Ureter (tissue), 1 donor: Measurements from ENCODE around the gene MBD3. TPM values are rescaled to one million over a fixed set of nuclear protein-coding genes. Genes with fewer than 3 reads are reported as not detected.
"Not testable (repeated sequence)": the region's sequence is repeated elsewhere in the genome, so short reads cannot be mapped to it uniquely, and the experiment has no call there.

Experiments
- DNase-seq: peaks from one replicate; pipeline ENCODE4 v3.0.0-alpha.2; 2020; ENCODE audit warnings: low spot score
- total RNA-seq: library from RNA; stranded (reverse); gene quantifications from one replicate; pipeline ENCODE4 v1.2.4, GENCODE V29; 2023
- donor health status: DM: yes; HTN: yes; CAD: no.

The MBD3 gene
- total RNA-seq, 1 donor from 2014 or later, result 60.7 TPM

DNA sequence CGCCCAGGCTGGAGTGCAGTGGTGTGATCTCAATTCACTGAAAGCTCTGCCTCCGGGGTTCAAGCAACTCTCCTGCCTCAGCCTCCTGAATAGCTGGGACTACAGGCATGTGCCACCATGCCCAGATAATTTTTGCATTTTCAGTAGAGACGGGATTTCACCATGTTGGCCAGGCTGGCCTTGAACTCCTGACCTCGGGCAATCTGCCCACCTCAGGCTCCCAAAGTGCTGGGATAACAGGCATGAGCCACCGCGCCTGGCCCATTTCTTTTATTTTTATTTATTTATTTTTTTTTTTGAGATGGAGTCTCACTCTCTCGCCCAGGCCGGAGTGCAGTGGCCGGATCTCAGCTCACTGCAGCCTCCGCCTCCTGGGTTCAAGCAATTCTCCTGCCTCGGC, 52.9 kb downstream of the MBD3 start:
- not testable (repeated sequence) for DNase-seq

DNA sequence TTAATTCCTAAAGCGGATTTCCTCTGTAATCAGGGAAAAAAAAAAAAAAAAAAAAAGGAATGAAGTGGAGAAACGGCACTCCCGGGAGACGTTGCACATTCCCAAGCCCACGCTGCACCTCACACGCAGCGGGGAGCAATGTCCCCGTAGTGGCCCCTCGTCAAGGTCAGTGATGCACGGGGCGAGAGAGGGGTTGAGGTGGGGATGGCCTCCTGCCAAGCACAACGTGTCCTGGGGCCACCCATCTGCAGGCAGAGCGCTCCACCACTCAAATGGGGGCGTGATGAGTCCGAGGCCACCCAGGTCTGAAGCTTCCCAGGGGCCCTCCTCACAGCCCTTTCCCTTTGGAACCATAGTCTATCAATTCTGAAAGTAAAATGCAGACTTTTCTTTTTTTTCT, 53.7 kb downstream of the MBD3 start:
- DNase-seq, result no peak

DNA sequence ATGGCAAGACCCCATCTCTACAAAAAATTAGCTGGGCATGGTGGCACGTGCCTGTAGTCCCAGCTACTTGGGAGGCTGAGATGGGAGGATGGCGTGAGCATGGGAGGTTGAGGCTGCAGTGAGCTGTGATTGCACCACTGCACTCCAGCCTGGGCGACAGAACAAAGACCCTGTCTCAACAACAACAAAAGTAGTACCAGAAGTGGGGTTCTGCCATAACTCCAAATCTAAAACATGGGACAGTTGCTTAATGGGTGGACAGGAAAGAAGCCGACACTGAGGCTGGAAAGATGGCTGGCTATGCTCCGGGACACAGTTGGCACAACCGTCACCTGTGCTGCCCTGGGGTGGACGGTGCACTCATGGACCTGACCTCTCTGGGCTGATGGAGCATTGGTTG, 57.0 kb downstream of the MBD3 start:
- not testable (repeated sequence) for DNase-seq

DNA sequence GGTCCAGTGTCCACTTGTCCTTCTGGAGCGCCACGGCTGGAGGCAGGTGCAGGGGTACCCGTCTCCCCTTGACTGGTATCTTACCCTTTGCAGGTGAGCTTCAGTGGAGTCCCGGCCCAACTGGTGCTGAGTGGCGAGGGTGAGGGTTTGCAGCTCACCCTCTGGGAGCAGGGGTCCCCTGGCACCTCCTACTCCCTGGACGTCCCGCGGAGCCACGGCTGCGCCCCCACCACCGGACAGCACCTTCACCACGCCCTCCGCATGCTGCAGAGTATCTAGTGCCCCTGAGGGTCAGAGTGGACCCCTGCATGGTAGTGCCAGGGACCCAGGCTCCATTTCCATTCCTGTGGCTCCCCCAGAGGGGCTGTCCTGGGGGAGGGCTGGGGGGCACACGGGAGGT, 57.7 kb downstream of the MBD3 start:
- no peak for DNase-seq

DNA sequence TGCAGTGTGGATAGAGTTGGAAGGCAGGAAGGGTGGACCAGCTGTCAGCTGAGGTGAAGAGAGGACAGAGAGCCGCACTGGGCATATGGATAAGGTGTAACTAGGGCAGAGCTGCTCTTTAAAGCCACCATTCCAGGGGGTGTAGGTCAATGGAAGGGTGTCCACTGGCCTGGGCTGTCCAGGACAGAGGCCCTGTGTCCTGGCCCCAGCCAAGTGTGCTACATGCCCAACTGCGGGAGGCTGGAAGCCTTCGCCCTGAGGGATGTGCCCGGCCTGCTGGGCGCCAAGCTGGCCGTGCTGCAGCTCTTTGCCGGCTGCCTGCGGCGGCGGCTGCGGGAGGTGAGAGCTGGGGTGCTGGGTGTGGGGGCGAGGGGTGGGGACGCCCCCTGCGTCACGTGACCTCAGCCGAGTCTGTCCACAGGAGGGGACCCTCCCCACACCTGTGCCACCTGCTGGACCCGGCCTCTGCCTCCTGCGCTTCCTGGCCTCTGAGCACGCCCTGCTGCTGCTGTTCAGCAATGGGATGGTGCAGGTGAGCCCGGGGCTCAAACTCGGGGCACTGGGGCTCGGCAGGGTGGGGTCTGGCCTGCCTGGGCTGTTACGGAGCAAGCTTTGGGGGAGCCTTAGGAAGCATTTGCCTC, 59.0 kb downstream of the MBD3 start:
- no peak for DNase-seq

DNA sequence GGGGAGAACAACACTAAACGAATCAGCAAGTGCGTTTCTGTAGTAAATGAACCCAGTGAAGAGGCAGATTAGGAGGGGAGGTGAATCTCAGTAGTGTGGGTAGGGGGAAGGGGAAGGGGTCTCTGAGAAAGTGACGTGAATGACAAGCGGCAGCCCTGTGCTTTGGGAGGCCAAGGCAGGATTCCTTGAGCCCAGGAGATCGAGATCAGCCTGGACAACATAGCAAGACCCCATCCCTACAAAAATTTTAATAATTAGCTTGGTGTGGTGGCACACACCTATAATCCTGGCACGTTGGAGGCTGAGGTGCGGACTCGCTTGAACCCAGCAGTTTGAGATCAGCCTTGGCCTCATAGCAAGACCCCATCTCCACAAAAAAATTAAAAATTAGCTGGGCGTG, 60.7 kb downstream of the MBD3 start:
- no peak for DNase-seq

DNA sequence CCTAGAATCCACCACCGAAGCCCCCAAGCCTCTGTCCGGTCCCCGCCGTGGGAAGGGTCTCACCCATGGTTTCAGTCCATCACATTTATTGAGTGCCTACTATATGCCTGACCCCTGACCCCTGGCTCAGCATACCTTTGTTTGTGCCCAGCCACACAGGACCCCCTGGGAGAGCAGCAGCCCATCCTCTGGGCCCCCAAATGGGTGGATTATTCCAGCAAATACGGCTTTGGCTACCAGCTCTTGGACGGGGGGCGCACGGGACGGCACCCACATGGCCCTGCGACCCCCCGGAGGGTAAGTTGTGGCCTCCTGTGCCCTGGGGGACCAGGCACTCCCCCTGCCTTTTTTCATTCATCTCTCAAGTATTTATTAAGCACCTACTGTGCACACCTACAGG, 61.1 kb downstream of the MBD3 start:
- DNase-seq, result no peak

DNA sequence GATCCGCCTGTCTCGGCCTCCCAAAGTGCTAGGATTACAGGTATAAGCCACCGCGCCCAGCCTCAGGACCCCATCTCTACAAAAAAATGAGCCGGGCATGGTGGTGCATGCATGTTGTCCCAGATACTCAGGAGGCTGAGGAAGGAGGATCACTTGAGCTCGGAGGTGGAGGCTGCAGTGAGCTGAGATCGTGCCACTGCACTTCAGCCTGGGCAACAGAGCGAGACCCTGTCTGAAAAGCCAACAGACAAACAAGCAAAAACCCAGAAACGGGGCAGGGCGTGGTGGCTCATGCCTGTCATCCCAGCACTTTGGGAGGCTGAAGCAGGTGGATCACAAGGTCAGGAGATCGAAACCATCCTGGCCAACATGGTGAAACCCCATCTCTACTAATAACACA, 61.8 kb downstream of the MBD3 start:
- DNase-seq, result not testable (repeated sequence)

DNA sequence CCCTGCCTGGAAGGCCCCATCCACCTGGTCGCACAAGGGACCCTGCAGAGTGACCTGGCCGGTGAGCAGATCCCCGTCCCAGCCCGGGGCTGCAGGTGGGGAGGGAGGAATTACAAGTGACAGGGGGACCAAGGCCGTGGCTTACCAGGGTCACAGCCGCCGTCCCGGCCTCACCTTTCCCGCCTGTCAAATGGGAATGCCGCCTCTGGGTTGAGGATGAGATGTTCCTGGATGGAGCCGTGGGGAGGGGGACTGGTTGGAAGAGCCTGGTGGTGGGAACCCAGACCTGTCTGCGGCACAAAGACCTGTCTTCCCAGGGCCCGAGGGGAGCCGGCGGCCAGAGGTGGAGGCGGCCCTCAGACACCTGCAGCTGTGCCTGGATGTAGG, 63.2 kb downstream of the MBD3 start:
- DNase-seq, result no peak

DNA sequence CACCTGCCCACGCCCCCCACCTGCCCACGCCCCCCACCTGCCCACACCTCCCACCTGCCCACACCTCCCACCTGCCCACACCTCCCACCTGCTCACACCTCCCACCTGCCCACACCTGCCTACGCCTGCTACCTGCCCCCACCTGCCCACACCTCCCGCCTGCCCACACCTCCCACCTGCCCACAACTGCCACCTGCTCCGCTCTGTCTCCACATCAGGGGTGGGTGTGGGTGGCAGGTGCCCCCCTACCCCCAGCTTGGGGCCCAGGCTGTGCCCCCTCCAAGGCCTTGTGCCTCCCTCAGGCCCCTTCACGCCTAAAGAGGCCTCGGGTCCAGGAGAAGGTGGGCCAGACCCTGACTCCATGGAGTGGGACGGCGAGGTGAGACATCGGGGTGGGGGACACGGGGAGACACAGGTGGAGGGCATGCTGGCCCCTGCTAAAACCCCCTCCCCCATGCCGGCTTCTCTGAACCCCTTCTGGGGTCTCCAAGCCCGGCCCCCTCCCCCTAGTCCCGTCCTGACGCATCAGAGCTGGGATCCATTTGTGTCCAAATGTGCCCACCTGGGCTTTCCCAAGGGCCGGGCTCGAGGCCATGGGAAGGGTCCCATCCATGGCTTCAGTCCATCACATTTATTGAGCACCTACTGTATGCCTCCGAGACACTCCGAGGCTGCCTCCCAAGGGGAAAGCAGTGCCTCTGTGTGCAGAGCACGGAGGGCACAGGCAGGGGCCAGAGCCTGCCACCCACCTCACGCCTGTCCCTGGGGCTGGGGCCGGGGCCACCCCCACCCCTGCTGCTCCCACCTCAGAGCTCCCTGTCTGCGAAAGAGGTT, 63.9 kb downstream of the MBD3 start:
- DNase-seq, result no peak

DNA sequence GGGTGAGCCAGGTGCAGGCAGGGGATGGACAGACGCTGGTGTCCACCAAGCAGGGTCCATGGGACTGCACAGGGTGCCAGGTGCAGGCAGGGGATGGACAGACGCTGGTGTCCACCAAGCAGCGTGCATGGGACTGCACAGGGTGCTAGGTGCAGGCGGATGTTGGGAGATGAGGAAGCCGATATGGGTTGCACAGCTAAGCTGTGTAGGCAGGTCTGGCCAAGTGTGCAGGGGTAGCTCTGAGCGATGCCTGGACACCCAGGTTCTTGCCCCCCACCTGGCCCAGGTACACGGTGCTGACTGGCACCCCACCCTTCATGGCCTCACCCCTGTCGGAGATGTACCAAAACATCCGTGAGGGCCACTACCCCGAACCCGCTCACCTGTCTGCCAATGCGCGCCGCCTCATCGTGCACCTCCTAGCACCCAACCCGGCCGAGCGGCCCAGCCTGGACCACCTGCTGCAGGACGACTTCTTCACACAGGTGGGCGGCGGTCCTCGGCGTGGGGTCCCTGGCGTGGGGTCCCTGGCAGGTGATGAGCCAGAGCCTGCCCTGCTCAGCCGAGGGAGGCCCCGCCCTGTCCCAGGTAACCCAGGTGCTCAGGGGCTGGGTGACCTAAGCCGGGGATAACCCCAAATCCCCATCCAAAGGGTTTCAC, 64.9 kb downstream of the MBD3 start:
- DNase-seq, result no peak

DNA sequence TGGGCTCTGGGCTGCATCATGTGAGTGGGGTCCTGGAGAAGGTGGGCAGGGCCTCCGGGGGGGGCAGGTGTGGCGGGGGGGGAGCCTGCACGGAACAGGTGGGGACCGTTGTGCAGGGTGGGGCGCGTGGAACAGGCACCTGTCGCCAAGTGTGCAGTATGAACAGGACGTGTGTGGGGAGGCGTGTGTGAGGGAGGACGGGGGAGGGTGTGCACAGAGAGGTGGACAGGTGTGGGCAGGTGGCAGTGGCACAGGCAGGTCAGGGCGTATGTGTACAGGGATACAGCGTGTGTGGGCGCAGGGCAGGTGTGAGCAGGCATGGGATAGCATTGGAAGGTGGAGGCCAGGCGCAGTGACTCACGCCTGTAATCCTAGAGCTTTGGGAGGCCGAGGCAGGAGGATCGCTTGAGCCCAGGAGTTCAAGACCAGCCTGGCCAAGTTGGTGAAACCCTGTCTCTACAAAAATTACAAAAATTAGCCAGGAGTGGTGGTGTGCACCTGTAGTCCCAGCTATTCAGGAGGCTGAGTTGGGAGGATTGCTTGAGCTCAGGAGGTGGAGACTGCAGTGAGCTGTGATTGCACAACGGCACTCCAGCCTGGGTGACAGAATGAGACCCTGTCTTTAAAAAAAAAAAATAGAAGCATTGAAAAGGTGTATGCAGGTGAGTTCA, 65.6 kb downstream of the MBD3 start:
- DNase-seq, result no peak

DNA sequence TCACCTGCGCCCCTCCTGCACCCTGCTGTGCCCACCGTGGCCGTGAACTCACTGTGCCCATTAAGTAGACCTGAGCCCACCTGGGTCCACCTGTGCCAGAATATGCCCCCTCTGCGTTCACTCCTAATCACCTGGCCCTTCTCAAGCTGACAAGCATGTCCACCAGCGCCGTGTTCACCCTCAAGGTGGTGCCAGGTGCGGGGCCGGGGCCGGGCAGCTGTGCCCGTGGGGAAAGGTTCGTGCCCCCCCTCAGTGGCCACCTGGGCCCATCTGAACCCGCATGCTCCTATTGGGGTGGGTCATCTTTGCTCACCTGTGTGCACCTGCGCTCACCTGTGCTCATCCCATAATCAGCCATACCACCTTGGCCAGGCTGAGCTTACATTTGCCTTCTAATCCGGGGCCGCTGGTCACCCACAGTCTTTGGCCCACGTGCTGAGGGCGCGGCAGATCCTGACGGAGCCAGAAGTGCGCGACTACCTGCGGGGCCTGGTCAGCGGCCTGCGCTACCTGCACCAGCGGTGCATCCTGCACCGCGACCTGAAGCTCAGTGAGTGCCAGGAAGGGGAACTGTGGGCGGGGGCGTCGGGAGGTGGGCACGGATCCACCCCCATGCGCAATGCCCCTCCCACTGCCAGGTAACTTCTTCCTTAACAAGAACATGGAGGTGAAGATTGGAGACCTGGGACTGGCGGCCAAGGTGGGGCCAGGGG, 66.4 kb downstream of the MBD3 start:
- DNase-seq, result no peak

DNA sequence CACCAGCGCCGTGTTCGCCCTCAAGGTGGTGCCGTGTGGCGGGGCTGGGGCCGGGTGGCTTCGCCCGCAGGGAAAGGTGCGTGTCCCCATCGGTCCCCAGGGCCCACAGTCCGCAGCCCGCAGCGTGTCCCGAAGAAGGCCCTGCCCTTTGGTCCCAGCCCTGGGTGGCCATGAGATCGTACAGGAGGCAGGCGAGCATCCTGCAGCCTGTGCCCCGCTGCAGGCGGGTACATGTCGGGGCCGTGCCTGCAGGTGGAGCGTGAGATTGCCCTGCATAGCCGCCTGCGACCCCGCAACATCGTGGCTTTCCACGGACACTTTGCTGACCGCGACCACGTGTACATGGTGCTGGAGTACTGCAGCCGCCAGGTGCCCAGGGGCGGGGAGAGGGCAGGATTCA, 67.3 kb downstream of the MBD3 start:
- DNase-seq, result no peak

DNA sequence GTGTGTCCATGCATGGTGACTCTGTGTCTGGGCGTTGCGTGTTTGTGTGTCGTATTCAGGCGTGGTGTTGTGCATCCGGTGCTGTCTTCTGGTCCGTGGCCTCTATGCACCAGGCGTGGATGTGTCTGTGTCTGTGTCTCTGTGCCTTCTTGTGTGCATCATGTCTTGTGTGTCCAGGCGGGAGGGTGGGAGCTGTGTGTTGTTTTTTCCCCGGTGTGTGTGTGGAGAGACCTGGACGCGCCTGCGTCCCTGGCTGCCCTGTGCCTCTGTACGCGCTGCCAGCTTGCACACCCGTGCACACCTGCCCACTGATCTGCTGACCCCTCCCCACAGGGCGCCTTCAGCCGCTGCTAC, 67.7 kb downstream of the MBD3 start:
- no peak for DNase-seq

DNA sequence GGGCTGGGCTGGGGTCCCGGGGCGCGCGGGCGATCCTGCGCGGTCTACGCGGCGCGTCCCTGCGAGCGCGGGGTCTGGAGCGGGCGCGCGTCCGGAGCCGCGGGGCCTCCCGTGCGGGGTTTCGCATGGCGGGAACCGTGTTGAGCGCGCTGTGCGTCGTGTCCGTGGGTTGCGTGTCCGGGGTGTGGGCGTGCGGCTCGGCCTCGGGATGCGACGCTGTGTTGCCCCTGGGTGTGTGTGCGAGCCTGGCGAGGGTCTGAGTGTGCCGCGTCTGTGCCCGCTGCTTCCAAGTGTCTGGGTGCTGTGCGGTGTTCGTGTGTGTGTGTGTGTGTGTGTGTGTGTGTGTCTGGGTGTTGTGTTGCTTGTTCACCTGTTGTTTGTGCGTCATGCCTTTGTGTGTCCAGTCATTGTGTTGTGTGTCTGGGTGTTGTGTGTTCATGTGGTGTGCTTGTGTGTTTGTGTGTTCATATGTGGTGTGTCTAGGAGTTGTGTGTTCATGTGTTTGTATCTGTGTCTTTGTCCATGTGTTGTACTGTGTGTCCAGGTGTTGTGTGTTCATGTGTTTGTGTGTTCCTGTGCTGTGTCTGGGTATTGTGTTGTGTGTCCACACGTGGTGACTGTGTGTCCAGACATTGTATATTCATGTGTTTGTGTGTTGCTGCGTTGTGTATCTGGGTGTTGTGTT, 68.2 kb downstream of the MBD3 start:
- DNase-seq, result no peak

Other genes with a start within 250 kb of the MBD3 start
- 93.5 TPM for gene NDUFS7, start 209.0 kb downstream of the MBD3 start, total RNA-seq
- gene GAMT, start 191.3 kb downstream of the MBD3 start, total RNA-seq, result 9.3 TPM
- 137 TPM for gene DAZAP1, start 185.3 kb downstream of the MBD3 start, total RNA-seq
- gene RPS15, start 154.5 kb downstream of the MBD3 start, total RNA-seq, result 1,085 TPM
- gene APC2, start 142.7 kb downstream of the MBD3 start, total RNA-seq, result 0.26 TPM
- gene C19orf25, start 113.7 kb downstream of the MBD3 start, total RNA-seq, result 23.9 TPM
- gene PCSK4, start 102.5 kb downstream of the MBD3 start, total RNA-seq, result 4.5 TPM
- 50.0 TPM for gene REEP6, start 101.7 kb downstream of the MBD3 start, total RNA-seq
- gene ADAMTSL5, start 79.8 kb downstream of the MBD3 start, total RNA-seq, result 12.5 TPM
- not detected for gene PLK5, start 68.8 kb downstream of the MBD3 start, total RNA-seq
- 21.7 TPM for gene MEX3D, start 24.5 kb downstream of the MBD3 start, total RNA-seq
- gene UQCR11, start 12.6 kb upstream of the MBD3 start, total RNA-seq, result 197 TPM
- 56.2 TPM for gene TCF3, start 59.8 kb upstream of the MBD3 start, total RNA-seq
- not detected for gene ONECUT3, start 160.6 kb upstream of the MBD3 start, total RNA-seq
- 1.3 TPM for gene ATP8B3, start 219.4 kb upstream of the MBD3 start, total RNA-seq